NCI-H2196 treated with DMSO at 0.1 percent for 48 hours (cell line): Measurements from ENCODE around the gene FMO2.

Source experiments
- DNase-seq: peaks from one replicate; lab custom pipeline; 2025; ENCODE audit not compliant: unreplicated experiment; lab: John Stamatoyannopoulos, UW

The FMO2 gene

DNA sequence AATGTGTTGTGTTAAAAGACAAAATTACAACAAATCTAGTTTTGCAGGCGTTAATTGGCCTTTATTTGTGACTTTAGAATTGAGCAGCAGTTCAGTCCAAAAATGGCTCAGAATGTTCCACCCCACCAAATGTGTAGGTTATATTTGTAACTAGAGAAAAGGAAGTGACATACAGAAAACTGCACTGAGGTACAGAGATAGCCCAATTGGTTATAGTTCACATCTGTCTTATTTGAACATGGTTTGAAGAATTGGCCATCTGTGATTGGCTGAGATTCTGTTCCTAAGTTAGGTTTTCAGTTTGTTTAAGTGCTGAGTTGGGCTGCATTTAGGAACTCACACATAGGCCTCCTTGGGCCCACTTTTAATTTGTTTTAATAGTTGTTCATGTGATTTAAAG, 12.0 kb upstream of the FMO2 start:
- no peak for DNase-seq

- no peak for DNase-seq
Measured at GRCh38 chr1:171174560-171175294, 10.4 kb upstream of the FMO2 start.

DNA sequence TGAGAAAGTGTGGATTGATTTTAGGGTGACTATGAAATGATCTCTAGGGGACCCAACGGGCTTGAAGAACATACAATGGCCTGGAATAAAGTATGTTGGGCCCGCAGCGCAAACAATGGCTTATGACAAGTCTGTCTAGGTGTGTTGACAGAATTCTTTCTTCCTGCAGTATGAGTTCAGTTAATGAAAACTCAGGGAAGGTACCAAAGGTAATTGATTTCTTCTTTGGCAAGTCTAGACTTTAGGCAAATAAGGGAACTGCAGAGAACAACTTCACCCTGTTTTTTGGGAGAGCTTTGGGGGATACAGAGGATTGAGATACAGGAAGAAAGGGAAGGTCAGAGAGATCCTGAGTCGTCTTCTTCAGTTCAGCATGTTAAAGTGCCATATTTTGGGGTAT, 7.8 kb upstream of the FMO2 start:
- no peak for DNase-seq

DNA sequence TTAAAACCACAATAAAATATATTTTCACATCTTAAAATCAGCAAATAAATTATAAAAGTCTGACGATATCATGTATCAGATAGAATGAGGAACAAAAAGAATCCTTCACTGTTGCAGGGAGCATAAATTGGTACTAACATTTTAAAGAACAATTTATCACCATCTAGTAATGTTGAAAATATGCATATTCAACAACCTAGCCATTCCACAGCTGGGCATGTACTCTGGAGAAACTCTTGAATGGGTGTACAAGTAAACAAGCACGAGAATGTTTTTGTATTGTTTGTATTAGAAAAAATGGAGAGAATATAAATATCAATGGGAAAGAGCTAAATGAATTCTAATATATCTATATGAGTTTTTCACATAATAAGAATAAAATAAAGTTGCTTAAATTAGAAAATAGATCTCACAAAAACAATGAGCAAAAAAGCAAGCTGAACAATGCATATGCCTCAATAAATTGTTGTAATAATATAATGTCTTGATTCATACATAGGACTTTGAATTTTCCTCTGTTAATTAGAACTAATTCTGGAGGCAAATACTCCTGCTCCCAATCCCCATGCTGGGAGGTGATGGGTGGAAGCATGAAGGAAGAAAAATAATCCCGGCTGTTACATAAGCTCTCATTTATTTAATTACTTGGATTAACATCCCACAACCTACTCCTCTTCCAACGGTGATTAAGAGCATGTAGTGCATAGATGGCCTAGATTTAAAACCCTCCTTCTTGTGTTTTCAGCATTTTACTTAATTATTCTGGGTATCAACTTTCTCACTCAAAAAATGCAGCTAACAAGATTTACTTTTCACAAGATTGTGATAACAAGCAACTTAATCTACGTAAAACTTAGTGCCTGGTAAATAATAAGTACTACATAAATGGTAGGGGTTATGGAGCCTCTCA, 5.5 kb upstream of the FMO2 start:
- no peak for DNase-seq

DNA sequence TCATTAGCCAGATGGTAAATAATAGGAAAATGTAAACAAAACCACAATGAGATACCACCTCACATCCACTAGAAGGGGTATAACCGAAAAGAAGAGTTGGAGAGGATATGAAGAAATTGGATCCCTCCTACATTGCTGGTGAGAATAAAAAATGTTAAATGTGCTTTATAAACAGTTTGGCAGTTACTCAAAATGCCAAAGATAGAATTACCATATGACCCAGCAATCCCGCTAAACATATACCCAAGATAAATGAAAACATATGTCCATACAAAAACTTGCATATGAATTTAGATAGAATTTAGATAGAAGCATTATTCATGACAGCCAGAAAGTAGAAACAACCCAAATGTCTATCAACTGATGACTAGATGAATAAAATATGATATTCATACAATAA, 4.4 kb upstream of the FMO2 start:
- DNase-seq, result no peak

- DNase-seq, result peak; percentile 6
Measured at GRCh38 chr1:171188388-171189266, 3.5 kb downstream of the FMO2 start.

DNA sequence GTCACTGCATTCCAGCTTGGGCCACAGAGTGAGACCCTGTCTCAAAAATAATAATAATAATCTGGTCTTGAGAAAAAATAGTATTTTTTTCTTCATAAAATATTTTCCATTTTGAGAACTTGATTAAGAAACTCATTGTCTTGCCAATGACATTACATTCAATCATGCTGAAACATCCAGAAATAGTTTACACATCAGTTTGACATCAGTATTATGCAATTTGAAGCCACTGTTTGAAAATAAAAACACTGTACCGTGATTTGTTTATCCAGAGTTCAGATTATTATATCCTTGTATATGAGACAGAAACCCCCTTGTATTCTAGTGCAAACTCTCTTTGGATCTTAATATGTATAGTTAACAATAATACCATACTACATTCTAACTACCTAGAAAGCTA, 6.9 kb downstream of the FMO2 start:
- DNase-seq, result no peak

DNA sequence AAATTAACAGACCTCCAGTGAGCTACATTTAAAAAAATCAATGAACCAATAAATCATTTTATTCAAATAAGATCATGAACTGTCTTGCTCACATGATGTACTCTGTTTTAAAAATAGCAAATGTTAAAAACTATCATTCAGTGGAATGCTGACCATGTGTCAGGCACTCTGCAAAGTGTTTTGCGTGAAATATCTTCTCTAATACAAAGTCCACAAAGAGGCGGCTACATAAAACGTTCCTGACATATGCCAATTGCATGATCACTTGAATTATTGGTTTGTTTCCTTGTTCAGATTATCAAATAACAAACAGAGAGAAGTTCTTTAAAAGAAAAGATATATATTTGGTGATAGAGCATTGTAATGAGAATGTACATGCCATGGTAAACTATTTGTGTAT, 10.7 kb downstream of the FMO2 start:
- DNase-seq, result no peak

- no peak for DNase-seq
Measured at GRCh38 chr1:171196351-171196750, 11.3 kb downstream of the FMO2 start.

- no peak for DNase-seq
Measured at GRCh38 chr1:171198081-171198480, 13.0 kb downstream of the FMO2 start.

- DNase-seq, result no peak
Measured at GRCh38 chr1:171204296-171204695, 19.2 kb downstream of the FMO2 start.

- DNase-seq, result no peak
Measured at GRCh38 chr1:171206204-171206977, 21.3 kb downstream of the FMO2 start.

DNA sequence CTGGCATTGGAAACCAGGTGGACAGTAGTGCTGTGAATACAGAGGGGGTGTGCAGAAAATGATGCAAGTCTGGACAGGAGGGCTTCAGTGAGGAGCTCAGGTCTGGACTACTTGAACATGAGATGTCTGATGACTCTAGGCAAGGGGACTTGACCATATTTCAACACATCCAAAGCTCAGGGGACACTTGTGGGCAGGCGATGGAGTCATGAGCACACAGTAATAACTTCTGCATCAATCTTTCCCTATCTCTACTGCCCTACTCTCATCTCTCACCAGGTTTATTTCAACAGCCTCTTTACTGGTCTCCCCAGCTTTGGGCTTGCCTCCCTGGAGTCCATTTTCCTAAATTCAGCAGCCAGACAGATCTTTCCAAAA, 21.9 kb downstream of the FMO2 start:
- DNase-seq, result no peak

- no peak for DNase-seq
Measured at GRCh38 chr1:171207377-171207776, 22.3 kb downstream of the FMO2 start.

DNA sequence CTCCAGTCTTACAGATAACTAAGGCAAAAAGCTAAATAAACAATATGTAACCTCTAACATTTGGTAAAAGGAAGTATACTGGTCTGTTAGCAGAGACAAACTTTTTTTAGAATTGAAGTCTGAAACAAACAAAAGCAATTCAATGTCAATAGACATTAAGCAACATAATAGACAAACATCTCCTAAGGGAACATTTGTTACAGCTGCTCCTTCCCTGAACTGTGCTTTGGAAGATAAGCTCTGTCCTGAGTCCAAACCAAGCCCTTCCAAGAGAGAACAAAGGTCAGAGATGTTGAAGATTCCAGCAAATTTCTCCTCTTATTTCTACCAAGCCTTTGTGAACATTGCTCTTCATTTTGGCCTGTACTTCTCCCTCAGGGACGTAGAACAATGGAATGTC, 25.3 kb downstream of the FMO2 start:
- no peak for DNase-seq

- no peak for DNase-seq
Measured at GRCh38 chr1:171212607-171213351, 27.7 kb downstream of the FMO2 start.

DNA sequence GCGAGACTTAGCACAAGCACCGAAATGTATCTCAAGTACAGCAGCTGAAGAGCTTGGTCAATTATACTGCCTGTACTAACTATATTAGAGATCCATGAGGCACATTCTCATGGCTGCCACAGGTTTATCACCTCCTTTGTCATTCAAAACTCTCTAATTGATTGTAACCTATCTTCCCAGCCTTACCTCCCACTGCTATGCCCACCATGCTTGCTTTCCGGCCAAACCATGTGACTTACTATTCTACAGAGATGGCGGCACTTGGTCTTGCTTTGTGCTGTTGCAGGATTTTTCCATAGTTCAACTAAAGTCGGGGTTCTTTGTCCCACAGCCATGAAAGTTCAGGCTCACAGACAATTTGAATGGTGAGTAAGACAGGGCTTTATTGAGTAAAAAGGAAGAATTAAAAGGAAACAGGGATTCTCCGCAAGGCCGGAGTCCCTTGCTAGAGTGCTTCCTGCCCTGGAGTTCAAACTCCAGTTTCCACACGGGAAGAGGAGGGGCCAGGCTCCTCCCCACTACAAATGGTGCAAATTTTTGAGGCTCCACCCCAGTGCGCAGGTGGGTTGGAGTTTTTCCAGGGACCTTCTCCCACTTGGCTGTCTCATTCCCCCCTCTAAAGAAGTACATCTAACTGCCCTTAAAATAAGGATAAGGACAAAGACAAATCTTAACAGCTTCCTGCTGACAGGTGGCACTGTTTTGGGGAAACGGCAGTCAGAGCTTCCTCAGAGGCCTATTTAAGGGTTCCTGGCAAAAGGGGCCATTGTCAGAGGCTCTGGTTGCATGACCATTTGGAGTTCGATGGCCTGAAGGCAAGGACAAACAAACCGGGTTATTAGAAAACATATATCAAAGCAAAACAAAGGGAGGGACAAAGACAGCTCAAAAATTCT, 28.7 kb downstream of the FMO2 start:
- DNase-seq, result no peak

DNA sequence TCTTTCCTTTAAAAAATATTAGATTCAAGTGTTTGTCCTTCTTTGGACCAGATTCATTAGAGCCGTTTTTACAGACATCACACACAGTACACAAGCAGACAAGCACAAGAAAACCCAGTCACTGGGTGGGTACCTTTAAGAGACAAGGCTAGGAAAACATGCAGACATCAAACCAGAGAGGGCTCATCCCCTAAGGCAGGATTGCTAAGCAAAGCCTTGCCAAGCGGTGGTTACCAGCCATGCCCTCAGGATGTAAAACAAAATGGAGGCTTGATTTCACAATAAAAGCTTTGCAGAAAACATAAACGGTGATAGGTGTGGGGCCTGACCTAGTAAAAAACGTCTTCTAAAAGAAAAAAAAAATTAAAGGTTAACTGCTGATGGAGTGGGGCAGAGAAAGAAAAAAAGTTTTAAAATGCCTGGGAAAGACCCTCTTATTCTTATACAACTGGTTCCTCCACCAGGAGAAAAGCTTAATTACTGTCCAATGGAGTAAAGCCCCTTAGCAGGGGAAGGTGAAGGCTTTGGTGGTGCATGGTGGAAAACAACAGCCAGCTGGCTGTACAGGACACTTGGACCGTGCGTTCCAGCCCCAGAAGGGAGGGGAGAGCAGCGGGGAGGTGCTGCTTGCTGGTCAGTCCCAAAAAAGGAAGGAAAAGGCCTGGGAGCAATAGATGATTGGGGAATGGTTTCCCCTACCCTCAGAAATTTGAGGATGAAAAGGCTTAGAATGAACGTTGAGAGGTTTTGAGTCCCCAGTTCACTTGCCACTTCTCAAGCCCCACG, 32.8 kb downstream of the FMO2 start:
- DNase-seq, result no peak
